Regular cardiac myocyte (primary cell): ENCODE results near the gene ACTMAP. TPM values are rescaled to one million over a fixed set of nuclear protein-coding genes. Genes with fewer than 3 reads are reported as not detected.

Experiments used
- total RNA-seq: library from RNA; depleted of rRNA; stranded (reverse); fragments of >200 nt; gene quantifications from 2 replicates; pipeline ENCODE4 v1.2.3, GENCODE V29; 2014

ACTMAP gene
- total RNA-seq: 0.56 and 0.96 TPM in 2 replicates

GRCh38 chr19:40750058-40750873 lies at the start of gene ACTMAP:
Gene ACTMAP, minus strand, starts transcription at chr19:40750477. Its CDS starts 674 bp downstream, at chr19:40749803.

GRCh38 chr19:40798683-40799557 lies 48.6 kb upstream of the ACTMAP start, which contains the start of gene EGLN2:
Gene EGLN2, plus strand, starts transcription at chr19:40799191. Its CDS starts 1,382 bp downstream, at chr19:40800573.

GRCh38 chr19:40777937-40778705 lies 27.8 kb upstream of the ACTMAP start, which contains the start of gene RAB4B:
Gene RAB4B, plus strand, starts transcription at chr19:40778247. Its CDS starts 129 bp downstream, at chr19:40778376.

GRCh38 chr19:40774916-40775631 lies 24.8 kb upstream of the ACTMAP start, which contains the start of gene MIA:
Gene MIA, plus strand, starts transcription at chr19:40775521. Its CDS starts 22 bp downstream, at chr19:40775543.

GRCh38 chr19:40750874-40751537 lies 729 bp upstream of the ACTMAP start, which contains the start of gene SNRPA:
Gene SNRPA, plus strand, starts transcription at chr19:40751203. Its CDS starts 206 bp downstream, at chr19:40751409.

GRCh38 chr19:40716482-40717324 lies 33.6 kb downstream of the ACTMAP start, which contains the start of the genes COQ8B and ITPKC:
Gene COQ8B, minus strand, starts transcription at chr19:40716886. Its CDS starts 2,254 bp downstream, at chr19:40714632.
Gene ITPKC, plus strand, starts transcription at chr19:40717112. Its CDS starts 24 bp downstream, at chr19:40717136.

Other genes with a start within 250 kb of the ACTMAP start
- gene SHKBP1, start 173.6 kb downstream of the ACTMAP start, total RNA-seq: 18.6 and 33.0 TPM in 2 replicates
- 6.8 and 7.1 TPM in 2 replicates for gene LTBP4, start 149.1 kb downstream of the ACTMAP start, total RNA-seq
- gene NUMBL, start 59.8 kb downstream of the ACTMAP start, total RNA-seq: 21.7 and 22.8 TPM in 2 replicates
- gene COQ8B, start 33.6 kb downstream of the ACTMAP start, total RNA-seq: 30.7 and 31.9 TPM in 2 replicates
- gene ITPKC, start 33.4 kb downstream of the ACTMAP start, total RNA-seq: 10.7 and 12.1 TPM in 2 replicates
- 17.8 and 27.4 TPM in 2 replicates for gene SNRPA, start 726 bp upstream of the ACTMAP start, total RNA-seq
- 0.85 TPM in 1 of 2 replicates, not detected in the other for gene MIA, start 25.0 kb upstream of the ACTMAP start, total RNA-seq
- gene RAB4B, start 27.8 kb upstream of the ACTMAP start, total RNA-seq: 6.5 and 9.2 TPM in 2 replicates
- 63.1 and 84.5 TPM in 2 replicates for gene EGLN2, start 48.7 kb upstream of the ACTMAP start, total RNA-seq
- not detected in 2 replicates for gene CYP2A6, start 100.0 kb upstream of the ACTMAP start, total RNA-seq
- gene CYP2A7, start 131.8 kb upstream of the ACTMAP start, total RNA-seq: not detected in 2 replicates
- not detected in 2 replicates for gene CYP2B6, start 240.8 kb upstream of the ACTMAP start, total RNA-seq